PC-9 (cell line): ENCODE measurements around the gene POFUT2. TPM values are rescaled to one million over a fixed set of nuclear protein-coding genes. Genes with fewer than 3 reads are reported as not detected.

Experiments
- BruUV-seq: library from RNA; stranded (reverse); fragments of 400-500 nt; replicated peaks from 2 replicates; lab custom pipeline; 2021; lab: Mats Ljungman, UMichigan
- CTCF ChIA-PET: fragments of 300-600 bp; sonication (Branson Sonifier 250); formaldehyde crosslinking; loops from one replicate; lab custom pipeline; 2022; ENCODE audit warnings: antibody characterized with exemption; lab: Charles Lee
- POLR2A ChIA-PET: fragments of 300-600 bp; sonication (Branson Sonifier 250); formaldehyde crosslinking; loops from one replicate; lab custom pipeline; 2022; ENCODE audit warnings: antibody characterized with exemption; ENCODE audit not compliant: unreplicated experiment; lab: Charles Lee
- DNase-seq, 2 experiments: peaks; one replicate each; pipeline versions ENCODE4 v3.0.0 to v3.0.0-alpha.2; 2015 to 2022; ENCODE audit warnings: mixed read lengths in 1 of 2
- H2AFZ ChIP-seq: fragments of 200-600 bp; sonication (generic); 2 replicates; pipeline ENCODE4 v1.8.1; 2017; ENCODE audit warnings: antibody characterized with exemption
- H3F3A ChIP-seq: fragments of 200-600 bp; sonication (generic); 2 replicates; pipeline ENCODE4 v1.8.1; 2017; ENCODE audit warnings: antibody characterized with exemption, mild to moderate bottlenecking, low read depth; ENCODE audit not compliant: insufficient read depth
- H3K27ac ChIP-seq: fragments of 200-600 bp; sonication (generic); 2 replicates; pipeline ENCODE4 v1.6.1; 2016; ENCODE audit warnings: mixed run types
- H3K27me3 ChIP-seq: fragments of 200-600 bp; sonication (generic); 2 replicates; pipeline ENCODE4 v1.6.1; 2016; ENCODE audit warnings: low read depth, mixed run types; ENCODE audit not compliant: insufficient read depth
- H3K36me3 ChIP-seq: fragments of 200-600 bp; sonication (generic); 2 replicates; pipeline ENCODE4 v1.6.1; 2016; ENCODE audit warnings: low read depth, mixed run types
- H3K4me1 ChIP-seq: fragments of 200-600 bp; sonication (generic); replicated peaks from 2 replicates; pipeline ENCODE4 v1.6.1; 2016; ENCODE audit warnings: mixed run types; ENCODE audit not compliant: insufficient read depth
- H3K4me2 ChIP-seq: fragments of 200-600 bp; sonication (generic); 2 replicates; pipeline ENCODE4 v1.6.1; 2017; ENCODE audit warnings: mixed run types
- H3K4me3 ChIP-seq: fragments of 200-600 bp; sonication (generic); 2 replicates; pipeline ENCODE4 v1.6.1; 2016; ENCODE audit warnings: mixed run types
- H3K79me2 ChIP-seq: fragments of 200-600 bp; sonication (generic); 2 replicates; pipeline ENCODE4 v1.6.1; 2017; ENCODE audit warnings: low read depth, mixed run types
- H3K9me2 ChIP-seq: fragments of 200-600 bp; sonication (generic); 2 replicates; pipeline ENCODE4 v1.8.1; 2017; ENCODE audit warnings: mild to moderate bottlenecking; ENCODE audit not compliant: insufficient read depth
- H3K9me3 ChIP-seq: fragments of 200-600 bp; sonication (generic); 2 replicates; pipeline ENCODE4 v1.8.1; 2016; ENCODE audit warnings: low read depth; ENCODE audit not compliant: insufficient read depth
- H4K20me1 ChIP-seq: fragments of 200-600 bp; sonication (generic); 2 replicates; pipeline ENCODE4 v1.8.1; 2017; ENCODE audit not compliant: insufficient read depth
- EZH2 ChIP-seq: fragments of 200-600 bp; sonication (generic); IDR thresholded peaks from 2 replicates; pipeline ENCODE4 v1.8.0; 2017; ENCODE audit warnings: antibody characterized with exemption, low read depth
- intact Hi-C: fragments of 100-400 bp; cut with micrococcal nuclease; formaldehyde crosslinking; loops from one replicate; pipeline ENCODE4 v1.10.0; 2022; ENCODE audit not compliant: unreplicated experiment
- total RNA-seq: library from RNA; stranded (reverse); gene quantifications from 2 replicates; pipeline ENCODE4 v1.2.3, GENCODE V29; 2021
- TF ChIP-seq, protein P1 (sequence below): fragments of 200-600 bp; sonication (generic); conservative IDR thresholded peaks from 2 replicates; pipeline ENCODE4 v1.6.1; 2017; ENCODE audit warnings: mixed run types, antibody characterized with exemption, mild to moderate bottlenecking, moderate library complexity

POFUT2 gene
- total RNA-seq, 1 experiment from 2014 or later: 32.6 TPM

DNA sequence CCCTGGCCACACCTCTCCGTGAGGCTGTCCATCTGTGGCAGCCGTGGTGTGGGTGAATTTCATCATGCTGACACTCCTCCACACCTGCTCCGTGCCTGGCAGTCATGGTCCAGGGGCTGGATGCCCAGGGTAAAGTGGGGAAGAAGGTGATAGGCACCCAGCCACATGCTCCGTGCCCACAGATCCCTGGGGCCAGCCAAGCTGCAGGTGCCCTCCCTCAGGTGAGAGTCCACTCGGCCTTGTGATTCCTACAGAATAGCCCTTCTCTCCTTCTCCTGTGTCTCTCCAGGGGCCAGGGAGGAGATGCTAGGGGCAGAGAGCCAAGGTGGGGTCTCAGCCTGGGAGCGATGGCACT, 16.8 kb upstream of the POFUT2 start:
- H3K9me3 ChIP-seq: no peaks in the 10 kb centered on the region
- H3K27me3 ChIP-seq: no peaks in the 10 kb centered on the region
- no peak overlapping the region for H2AFZ ChIP-seq
- H3K27ac ChIP-seq: no peak overlapping the region
- H3K4me2 ChIP-seq: no peak overlapping the region
- no peak for DNase-seq
- no peaks in the 10 kb centered on the region for H4K20me1 ChIP-seq
- intact Hi-C loops: no loop called here
- ChIA-PET CTCF (no interaction called here), POLR2A (no interaction called here)
- no peak overlapping the region for H3K4me3 ChIP-seq
- BruUV-seq: no TSS peak
- H3F3A ChIP-seq: no peaks in the 10 kb centered on the region
- H3K9me2 ChIP-seq: no peaks in the 10 kb centered on the region
- TF ChIP-seq, protein P1, sequence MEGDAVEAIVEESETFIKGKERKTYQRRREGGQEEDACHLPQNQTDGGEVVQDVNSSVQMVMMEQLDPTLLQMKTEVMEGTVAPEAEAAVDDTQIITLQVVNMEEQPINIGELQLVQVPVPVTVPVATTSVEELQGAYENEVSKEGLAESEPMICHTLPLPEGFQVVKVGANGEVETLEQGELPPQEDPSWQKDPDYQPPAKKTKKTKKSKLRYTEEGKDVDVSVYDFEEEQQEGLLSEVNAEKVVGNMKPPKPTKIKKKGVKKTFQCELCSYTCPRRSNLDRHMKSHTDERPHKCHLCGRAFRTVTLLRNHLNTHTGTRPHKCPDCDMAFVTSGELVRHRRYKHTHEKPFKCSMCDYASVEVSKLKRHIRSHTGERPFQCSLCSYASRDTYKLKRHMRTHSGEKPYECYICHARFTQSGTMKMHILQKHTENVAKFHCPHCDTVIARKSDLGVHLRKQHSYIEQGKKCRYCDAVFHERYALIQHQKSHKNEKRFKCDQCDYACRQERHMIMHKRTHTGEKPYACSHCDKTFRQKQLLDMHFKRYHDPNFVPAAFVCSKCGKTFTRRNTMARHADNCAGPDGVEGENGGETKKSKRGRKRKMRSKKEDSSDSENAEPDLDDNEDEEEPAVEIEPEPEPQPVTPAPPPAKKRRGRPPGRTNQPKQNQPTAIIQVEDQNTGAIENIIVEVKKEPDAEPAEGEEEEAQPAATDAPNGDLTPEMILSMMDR: no peak
- TF ChIP-seq EZH2: no peak
- no peaks in the 10 kb centered on the region for H3K4me1 ChIP-seq
- H3K79me2 ChIP-seq: no peaks in the 10 kb centered on the region
- H3K36me3 ChIP-seq: no peaks in the 10 kb centered on the region

DNA sequence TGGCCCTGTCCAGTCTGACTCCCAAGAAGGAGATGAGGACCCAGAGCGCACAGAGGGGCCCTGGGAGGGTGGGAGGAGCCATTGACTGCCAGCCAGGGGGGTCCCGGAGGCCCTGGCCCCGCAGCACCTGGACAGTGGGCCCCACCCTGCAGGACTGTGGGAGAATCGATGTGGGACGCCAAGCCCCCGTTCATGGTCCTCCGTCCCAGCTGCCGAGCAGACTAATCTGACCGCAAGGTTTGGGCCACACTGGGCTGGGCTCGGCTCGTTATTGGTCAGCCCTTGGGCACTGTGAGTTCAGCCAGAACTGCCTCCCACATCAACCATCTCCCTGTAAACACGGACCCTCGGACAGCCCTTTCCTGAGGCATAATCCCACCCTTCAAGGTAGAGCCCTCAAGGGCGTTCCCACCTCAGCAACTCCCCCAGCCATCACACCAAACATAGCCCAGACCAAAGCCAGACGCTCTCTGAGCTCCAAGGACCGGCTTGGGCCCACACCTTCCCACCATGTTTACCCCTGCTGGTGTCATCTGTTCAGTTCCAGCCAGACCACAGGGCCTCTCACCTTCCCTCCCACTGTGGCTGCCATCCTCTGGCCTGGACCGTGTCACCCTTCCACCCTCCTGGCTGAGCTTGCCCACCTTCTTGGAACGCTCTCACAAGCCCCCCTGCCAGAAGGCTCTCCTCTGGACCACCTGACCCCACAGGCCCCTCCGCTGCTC, 16.2 kb upstream of the POFUT2 start:
- no peaks in the 10 kb centered on the region for H3F3A ChIP-seq
- ChIA-PET POLR2A (no interaction called here), CTCF (no interaction called here)
- no peak overlapping the region for H3K4me3 ChIP-seq
- H3K27ac ChIP-seq: no peak overlapping the region
- H3K36me3 ChIP-seq: no peaks in the 10 kb centered on the region
- no peak overlapping the region for H3K4me2 ChIP-seq
- H3K4me1 ChIP-seq: no peaks in the 10 kb centered on the region
- TF ChIP-seq, protein P1: no peak
- TF ChIP-seq EZH2: no peak
- H3K9me3 ChIP-seq: no peaks in the 10 kb centered on the region
- H3K79me2 ChIP-seq: no peaks in the 10 kb centered on the region
- H4K20me1 ChIP-seq: no peaks in the 10 kb centered on the region
- no peak overlapping the region for H2AFZ ChIP-seq
- intact Hi-C loops: no loop called here
- BruUV-seq: no TSS peak
- no peaks in the 10 kb centered on the region for H3K27me3 ChIP-seq
- DNase-seq: no peak
- H3K9me2 ChIP-seq: no peaks in the 10 kb centered on the region

DNA sequence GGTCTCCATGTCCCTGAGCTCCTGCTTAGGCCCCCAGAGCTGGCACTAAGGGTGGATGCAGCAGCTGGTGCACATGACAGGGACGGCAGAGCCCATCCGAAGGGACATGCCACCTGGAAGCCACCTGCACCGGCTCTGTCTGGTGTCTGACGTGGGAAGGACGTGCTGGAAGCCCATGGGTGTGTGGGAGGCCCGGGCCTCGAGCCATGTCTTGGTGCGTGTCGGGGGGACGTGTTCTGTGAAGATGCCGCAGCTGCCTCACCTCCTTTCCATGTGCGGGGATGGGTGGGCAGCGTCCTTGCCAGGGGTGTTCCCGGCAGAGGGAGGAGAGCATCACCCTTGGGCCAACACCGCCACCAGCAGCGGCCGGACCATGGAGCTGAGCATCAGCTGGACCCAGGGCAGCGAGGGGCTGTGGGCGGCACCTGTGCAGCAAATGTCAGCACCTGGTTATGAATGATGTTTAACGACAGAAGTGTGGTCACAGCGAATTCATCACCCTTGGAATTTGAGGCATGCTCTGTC, 15.5 kb upstream of the POFUT2 start:
- no peak for TF ChIP-seq EZH2
- TF ChIP-seq, protein P1: no peak
- ChIA-PET POLR2A (no interaction called here), CTCF (no interaction called here)
- Histone ChIP-seq H3K4me2 (no peak overlapping the region), H3K4me1 (no peaks in the 10 kb centered on the region), H3K9me2 (no peaks in the 10 kb centered on the region), H3K9me3 (no peaks in the 10 kb centered on the region), H4K20me1 (no peaks in the 10 kb centered on the region), H3K27ac (no peak overlapping the region), H3K4me3 (no peak overlapping the region), H3F3A (no peaks in the 10 kb centered on the region), H3K79me2 (no peaks in the 10 kb centered on the region), H2AFZ (no peak overlapping the region), H3K36me3 (no peaks in the 10 kb centered on the region), H3K27me3 (no peaks in the 10 kb centered on the region)
- BruUV-seq: no TSS peak
- no peak for DNase-seq
- intact Hi-C loops: no loop called here
